ENCODE results near the gene DMAC2L. TPM values are rescaled to one million over a fixed set of nuclear protein-coding genes. Genes with fewer than 3 reads are reported as not detected.
"Not testable (repeated sequence)": the region's sequence is repeated elsewhere in the genome, so short reads cannot be mapped to it uniquely, and the experiment has no call there.

DMAC2L gene
- polyA plus RNA-seq, 1 donor from 2014 or later, result 17.1 TPM

DNA sequence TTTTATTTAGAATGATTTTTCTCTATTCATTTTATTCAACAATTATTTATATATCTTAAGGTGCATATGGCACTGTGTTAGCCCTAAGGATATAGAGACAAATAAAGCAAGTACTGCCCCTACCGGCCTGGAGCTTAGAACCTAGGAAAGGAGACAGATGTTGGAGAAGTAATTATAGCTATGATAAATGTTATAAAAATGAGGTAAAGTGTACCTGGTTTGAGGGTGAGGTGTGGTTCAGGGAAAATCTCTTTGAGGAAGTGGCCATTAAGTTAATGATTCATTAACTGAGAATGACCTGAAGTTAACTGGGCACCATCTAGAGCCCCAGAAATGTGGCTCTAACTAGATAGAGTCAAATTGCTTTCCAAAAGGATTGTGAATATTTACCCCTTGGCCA is 52.7 kb downstream of the DMAC2L start:
- TF ChIP-seq TAF1 (IDR thresholded peaks at IDR 0.05; ENCODE audit: low read depth) (no peak), MXI1 (conservative IDR thresholded peaks at IDR 0.05; ENCODE audit: poor library complexity, severe bottlenecking) (no peak)
- TF ChIP-seq, protein P1, sequence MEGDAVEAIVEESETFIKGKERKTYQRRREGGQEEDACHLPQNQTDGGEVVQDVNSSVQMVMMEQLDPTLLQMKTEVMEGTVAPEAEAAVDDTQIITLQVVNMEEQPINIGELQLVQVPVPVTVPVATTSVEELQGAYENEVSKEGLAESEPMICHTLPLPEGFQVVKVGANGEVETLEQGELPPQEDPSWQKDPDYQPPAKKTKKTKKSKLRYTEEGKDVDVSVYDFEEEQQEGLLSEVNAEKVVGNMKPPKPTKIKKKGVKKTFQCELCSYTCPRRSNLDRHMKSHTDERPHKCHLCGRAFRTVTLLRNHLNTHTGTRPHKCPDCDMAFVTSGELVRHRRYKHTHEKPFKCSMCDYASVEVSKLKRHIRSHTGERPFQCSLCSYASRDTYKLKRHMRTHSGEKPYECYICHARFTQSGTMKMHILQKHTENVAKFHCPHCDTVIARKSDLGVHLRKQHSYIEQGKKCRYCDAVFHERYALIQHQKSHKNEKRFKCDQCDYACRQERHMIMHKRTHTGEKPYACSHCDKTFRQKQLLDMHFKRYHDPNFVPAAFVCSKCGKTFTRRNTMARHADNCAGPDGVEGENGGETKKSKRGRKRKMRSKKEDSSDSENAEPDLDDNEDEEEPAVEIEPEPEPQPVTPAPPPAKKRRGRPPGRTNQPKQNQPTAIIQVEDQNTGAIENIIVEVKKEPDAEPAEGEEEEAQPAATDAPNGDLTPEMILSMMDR (IDR thresholded peaks at IDR 0.05; ENCODE audit: poor library complexity, severe bottlenecking), result no peak
- H3K9me3 ChIP-seq (ENCODE audit: low read length), result no peaks in the 10 kb centered on the region
- H3K9ac ChIP-seq (ENCODE audit: low read length), result no peak overlapping the region
- no peak overlapping the region for H2AFZ ChIP-seq (ENCODE audit: low read depth, low read length)
- H3K36me3 ChIP-seq (ENCODE audit: insufficient read depth, low read length), result no peaks in the 10 kb centered on the region
- H4K20me1 ChIP-seq (ENCODE audit: insufficient read depth), result no peaks in the 10 kb centered on the region
- H3K9me2 ChIP-seq (ENCODE audit: insufficient read depth, low read length), result no peaks in the 10 kb centered on the region
- H3K27ac ChIP-seq (ENCODE audit: low read length), result no peak overlapping the region
- H3K27me3 ChIP-seq (ENCODE audit: insufficient read depth, low read depth, low read length), result no peaks in the 10 kb centered on the region
- H3K4me3 ChIP-seq (ENCODE audit: low read length), result no peak overlapping the region
- H3F3A ChIP-seq (ENCODE audit: insufficient read depth, low read length, poor library complexity, severe bottlenecking), result no peaks in the 10 kb centered on the region
- H3K4me2 ChIP-seq (ENCODE audit: low read length), result no peak overlapping the region
- no peaks in the 10 kb centered on the region for H3K79me2 ChIP-seq (replicated peaks; ENCODE audit: insufficient read depth, low read length)

DNA sequence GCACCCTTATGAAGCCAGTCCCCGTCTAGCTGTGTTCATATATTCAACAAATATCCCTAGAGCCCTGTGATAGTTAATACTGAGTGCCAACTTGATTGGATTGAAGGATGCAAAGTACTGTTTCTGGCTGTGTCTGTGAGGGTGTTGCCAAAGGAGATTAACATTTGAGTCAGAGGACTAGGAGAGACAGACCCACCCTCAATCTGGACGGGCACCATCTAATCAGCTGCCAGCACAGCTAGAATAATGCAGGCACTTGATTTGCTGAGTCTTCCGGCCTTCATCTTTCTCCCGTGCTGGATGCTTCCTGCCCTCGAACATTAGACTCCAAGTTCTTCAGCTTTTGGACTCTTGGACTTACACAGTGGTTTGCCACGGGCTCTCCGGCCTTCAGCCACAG is 53.4 kb downstream of the DMAC2L start:
- H3K79me2 ChIP-seq (replicated peaks; ENCODE audit: insufficient read depth, low read length); H3K27me3 ChIP-seq (ENCODE audit: insufficient read depth, low read depth, low read length); H3K4me2 ChIP-seq (ENCODE audit: low read length); H3K36me3 ChIP-seq (ENCODE audit: insufficient read depth, low read length); H3K9me2 ChIP-seq (ENCODE audit: insufficient read depth, low read length); H4K20me1 ChIP-seq (ENCODE audit: insufficient read depth); H3K9me3 ChIP-seq (ENCODE audit: low read length); H3K9ac ChIP-seq (ENCODE audit: low read length); H2AFZ ChIP-seq (ENCODE audit: low read depth, low read length); H3K4me3 ChIP-seq (ENCODE audit: low read length); H3K27ac ChIP-seq (ENCODE audit: low read length); H3F3A ChIP-seq (ENCODE audit: insufficient read depth, low read length, poor library complexity, severe bottlenecking): not testable (repeated sequence)

DNA sequence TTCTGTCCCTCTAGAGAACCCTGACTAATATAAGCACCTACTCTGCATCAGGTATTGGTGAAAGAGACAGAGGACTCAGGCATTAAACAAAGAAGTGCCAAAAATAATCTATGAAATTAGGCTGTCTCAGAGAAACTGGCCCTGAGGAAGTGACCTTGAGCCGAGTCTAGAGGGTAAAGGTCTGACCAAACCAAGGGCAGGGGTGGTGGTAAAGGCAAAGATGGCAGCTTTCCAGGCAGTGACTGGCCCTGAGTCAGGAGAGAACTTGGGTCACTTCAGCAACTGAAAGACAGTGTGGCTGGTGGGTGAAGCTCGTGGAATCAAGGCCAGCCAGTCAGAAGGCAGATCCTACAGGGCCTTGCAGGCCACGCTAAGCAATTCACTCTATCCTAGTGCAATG is 54.0 kb downstream of the DMAC2L start:
- TF ChIP-seq MXI1 (conservative IDR thresholded peaks at IDR 0.05; ENCODE audit: poor library complexity, severe bottlenecking), result no peak
- TF ChIP-seq SMC3 (conservative IDR thresholded peaks at IDR 0.05; ENCODE audit: poor library complexity), result no peak
- no peak for TF ChIP-seq EZH2 (IDR thresholded peaks at IDR 0.05; ENCODE audit: borderline replicate concordance, insufficient read depth, low read length, poor library complexity, severe bottlenecking)
- TF ChIP-seq TAF1 (IDR thresholded peaks at IDR 0.05; ENCODE audit: low read depth), result no peak
- TF ChIP-seq, protein P1 (IDR thresholded peaks at IDR 0.05; ENCODE audit: poor library complexity, severe bottlenecking), result no peak
- TF ChIP-seq, protein P2, sequence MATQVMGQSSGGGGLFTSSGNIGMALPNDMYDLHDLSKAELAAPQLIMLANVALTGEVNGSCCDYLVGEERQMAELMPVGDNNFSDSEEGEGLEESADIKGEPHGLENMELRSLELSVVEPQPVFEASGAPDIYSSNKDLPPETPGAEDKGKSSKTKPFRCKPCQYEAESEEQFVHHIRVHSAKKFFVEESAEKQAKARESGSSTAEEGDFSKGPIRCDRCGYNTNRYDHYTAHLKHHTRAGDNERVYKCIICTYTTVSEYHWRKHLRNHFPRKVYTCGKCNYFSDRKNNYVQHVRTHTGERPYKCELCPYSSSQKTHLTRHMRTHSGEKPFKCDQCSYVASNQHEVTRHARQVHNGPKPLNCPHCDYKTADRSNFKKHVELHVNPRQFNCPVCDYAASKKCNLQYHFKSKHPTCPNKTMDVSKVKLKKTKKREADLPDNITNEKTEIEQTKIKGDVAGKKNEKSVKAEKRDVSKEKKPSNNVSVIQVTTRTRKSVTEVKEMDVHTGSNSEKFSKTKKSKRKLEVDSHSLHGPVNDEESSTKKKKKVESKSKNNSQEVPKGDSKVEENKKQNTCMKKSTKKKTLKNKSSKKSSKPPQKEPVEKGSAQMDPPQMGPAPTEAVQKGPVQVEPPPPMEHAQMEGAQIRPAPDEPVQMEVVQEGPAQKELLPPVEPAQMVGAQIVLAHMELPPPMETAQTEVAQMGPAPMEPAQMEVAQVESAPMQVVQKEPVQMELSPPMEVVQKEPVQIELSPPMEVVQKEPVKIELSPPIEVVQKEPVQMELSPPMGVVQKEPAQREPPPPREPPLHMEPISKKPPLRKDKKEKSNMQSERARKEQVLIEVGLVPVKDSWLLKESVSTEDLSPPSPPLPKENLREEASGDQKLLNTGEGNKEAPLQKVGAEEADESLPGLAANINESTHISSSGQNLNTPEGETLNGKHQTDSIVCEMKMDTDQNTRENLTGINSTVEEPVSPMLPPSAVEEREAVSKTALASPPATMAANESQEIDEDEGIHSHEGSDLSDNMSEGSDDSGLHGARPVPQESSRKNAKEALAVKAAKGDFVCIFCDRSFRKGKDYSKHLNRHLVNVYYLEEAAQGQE (IDR thresholded peaks at IDR 0.05; ENCODE audit: borderline replicate concordance), result no peak
- TF ChIP-seq RAD21 (conservative IDR thresholded peaks at IDR 0.05), result no peak
- no peak for TF ChIP-seq POLR2AphosphoS5 (IDR thresholded peaks at IDR 0.05)
- TF ChIP-seq EP300 (conservative IDR thresholded peaks at IDR 0.05; ENCODE audit: poor library complexity, severe bottlenecking), result no peak
- Histone ChIP-seq H3F3A (ENCODE audit: insufficient read depth, low read length, poor library complexity, severe bottlenecking) (no peaks in the 10 kb centered on the region), H3K9me3 (ENCODE audit: low read length) (no peaks in the 10 kb centered on the region), H3K27me3 (ENCODE audit: insufficient read depth, low read depth, low read length) (no peaks in the 10 kb centered on the region), H3K9me2 (ENCODE audit: insufficient read depth, low read length) (no peaks in the 10 kb centered on the region), H3K4me2 (ENCODE audit: low read length) (no peak overlapping the region), H2AFZ (ENCODE audit: low read depth, low read length) (no peak overlapping the region), H3K36me3 (ENCODE audit: insufficient read depth, low read length) (no peaks in the 10 kb centered on the region), H4K20me1 (ENCODE audit: insufficient read depth) (no peaks in the 10 kb centered on the region), H3K79me2 (replicated peaks; ENCODE audit: insufficient read depth, low read length) (no peaks in the 10 kb centered on the region), H3K9ac (ENCODE audit: low read length) (no peak overlapping the region), H3K4me3 (ENCODE audit: low read length) (no peak overlapping the region), H3K27ac (ENCODE audit: low read length) (no peak overlapping the region)
